ENCODE measurements around the gene ADGRE2.
"Not testable (repeated sequence)": the region's sequence is repeated elsewhere in the genome, so short reads cannot be mapped to it uniquely, and the experiment has no call there.

ADGRE2 gene

DNA sequence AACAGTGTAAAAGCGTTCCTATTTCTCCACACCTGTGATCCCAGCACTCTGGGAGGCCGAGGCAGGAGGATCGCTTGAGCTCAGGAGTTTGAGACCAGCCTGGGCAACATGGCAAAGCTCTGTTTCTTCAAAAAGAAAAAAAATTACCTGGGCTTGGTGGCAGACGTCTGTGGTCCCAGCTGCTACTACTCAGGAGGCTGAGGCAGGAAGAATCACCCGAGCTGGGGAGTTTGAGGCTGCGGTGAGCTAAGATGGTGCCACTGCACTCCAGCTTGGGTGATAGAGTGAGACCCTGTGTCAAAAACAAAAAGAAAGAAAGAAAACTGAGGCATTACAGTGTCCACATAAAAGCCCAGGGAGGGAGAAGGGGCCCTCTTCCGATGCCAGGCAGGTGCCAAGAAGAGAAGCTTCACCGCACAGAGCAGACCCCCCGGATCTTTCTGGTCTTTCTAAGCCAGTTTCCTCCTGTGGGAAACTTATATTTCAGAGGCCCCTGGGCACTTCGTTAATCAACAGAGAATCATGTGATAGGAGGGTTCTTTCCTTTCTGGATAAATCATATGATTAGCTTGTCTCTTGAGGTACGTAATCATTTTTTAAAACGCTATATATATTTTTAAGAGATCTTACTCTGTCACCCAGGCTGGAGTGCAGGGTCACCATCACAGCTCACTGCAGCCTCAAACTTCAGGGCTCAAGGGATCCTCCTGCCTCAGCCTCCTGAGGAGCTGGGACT, at the start of gene ADGRE2:
TSS of gene ADGRE2 (minus strand) at position 451 of the 736 bp plus-strand sequence. CDS start 1,804 bp downstream, outside the sequence.
- H3K4me1 Mint-ChIP-seq (ENCODE audit: low read depth): peaks cover 11% of the 10 kb centered on the region
- not testable (repeated sequence) for H3K9me3 Mint-ChIP-seq (ENCODE audit: low read depth); H3K36me3 Mint-ChIP-seq; H3K4me3 Mint-ChIP-seq; H3K27ac Mint-ChIP-seq
- peaks cover 20% of the 10 kb centered on the region for H3K27me3 Mint-ChIP-seq

DNA sequence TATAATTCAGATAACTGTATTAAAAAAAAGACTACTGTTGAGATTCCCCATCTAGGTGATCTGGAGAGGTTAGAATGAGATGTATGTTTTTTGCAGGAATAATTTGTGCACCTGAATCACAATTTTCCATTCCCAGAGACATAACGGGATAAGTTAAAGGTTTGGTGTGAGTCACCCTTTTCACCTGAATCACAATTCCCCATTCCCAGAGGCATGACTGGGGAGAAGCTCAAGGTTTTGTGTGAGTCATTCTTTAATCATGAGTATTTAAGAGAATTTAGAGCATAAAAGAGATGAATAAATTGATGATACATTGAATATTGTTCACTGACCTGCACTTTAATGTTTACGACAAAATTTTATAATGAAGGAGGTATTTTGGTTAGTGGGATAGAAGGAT, 47.6 kb upstream of the ADGRE2 start:
- H3K36me3 Mint-ChIP-seq: no peaks in the 10 kb centered on the region
- no peaks in the 10 kb centered on the region for H3K4me1 Mint-ChIP-seq (ENCODE audit: low read depth)
- no peak overlapping the region for H3K27ac Mint-ChIP-seq
- H3K27me3 Mint-ChIP-seq: peaks cover 42% of the 10 kb centered on the region
- H3K4me3 Mint-ChIP-seq: no peak overlapping the region
- no peaks in the 10 kb centered on the region for H3K9me3 Mint-ChIP-seq (ENCODE audit: low read depth)

DNA sequence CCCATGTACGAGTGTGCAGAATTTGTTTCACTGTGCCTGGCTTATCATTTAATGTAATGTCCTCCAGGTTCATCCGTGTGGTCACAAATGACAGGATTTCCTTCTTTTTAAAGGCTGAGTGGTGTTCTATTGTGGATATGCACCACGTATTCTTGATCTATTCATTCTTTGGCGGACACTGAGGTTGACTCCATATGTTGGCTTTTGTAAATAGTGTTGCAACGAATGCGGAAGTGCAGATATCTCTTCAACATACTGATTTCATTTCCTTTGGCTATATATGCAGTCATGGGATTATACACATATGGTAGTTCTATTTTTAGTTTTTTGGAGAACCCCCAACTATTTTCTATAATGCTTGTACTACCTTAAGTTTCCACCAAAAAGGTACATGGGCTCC, 43.6 kb upstream of the ADGRE2 start:
- peaks cover 35% of the 10 kb centered on the region for H3K27me3 Mint-ChIP-seq
- no peak overlapping the region for H3K4me3 Mint-ChIP-seq
- H3K36me3 Mint-ChIP-seq: no peaks in the 10 kb centered on the region
- no peaks in the 10 kb centered on the region for H3K9me3 Mint-ChIP-seq (ENCODE audit: low read depth)
- no peaks in the 10 kb centered on the region for H3K4me1 Mint-ChIP-seq (ENCODE audit: low read depth)
- H3K27ac Mint-ChIP-seq: no peak overlapping the region

DNA sequence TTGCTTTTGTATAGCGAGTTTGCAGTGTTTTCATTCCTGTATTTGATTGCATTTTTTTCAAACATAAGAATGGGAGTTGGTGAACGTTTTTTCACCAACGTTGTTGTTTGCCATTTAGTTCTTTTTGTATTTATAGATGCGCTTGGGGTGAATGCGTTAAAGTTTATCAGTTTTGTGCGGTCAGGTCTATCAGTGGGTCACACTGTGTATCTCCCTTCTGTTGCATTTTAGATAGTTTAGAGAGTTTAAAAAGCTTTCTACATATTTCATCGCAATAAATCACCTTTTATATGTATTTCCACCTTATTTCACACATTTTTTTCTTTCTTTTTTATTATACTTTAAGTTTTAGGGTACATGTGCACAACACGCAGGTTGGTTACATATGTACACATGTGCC, 40.2 kb upstream of the ADGRE2 start:
- peaks cover 14% of the 10 kb centered on the region for H3K27me3 Mint-ChIP-seq
- no peaks in the 10 kb centered on the region for H3K36me3 Mint-ChIP-seq
- H3K4me1 Mint-ChIP-seq (ENCODE audit: low read depth): no peaks in the 10 kb centered on the region
- H3K4me3 Mint-ChIP-seq: no peak overlapping the region
- no peaks in the 10 kb centered on the region for H3K9me3 Mint-ChIP-seq (ENCODE audit: low read depth)
- no peak overlapping the region for H3K27ac Mint-ChIP-seq

DNA sequence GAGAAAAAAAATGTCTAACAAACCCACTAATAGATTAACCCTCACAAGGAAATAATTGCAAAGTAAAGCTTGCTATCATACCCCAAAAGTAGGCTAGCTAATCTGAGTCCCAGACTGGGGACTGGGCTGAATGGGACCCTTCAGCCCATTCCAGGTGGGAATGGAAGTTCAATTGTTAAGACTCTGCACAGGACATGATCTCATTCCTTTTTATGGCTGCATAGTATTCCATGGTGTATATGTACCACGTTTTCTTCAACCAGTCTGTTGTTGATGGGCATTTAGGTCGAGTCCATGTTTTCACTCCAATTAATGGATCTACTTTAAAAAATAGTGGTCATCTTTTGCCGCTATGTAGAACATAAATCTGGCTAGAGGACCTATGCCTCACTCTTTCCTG, 38.7 kb upstream of the ADGRE2 start:
- Mint-ChIP-seq H3K36me3 (no peaks in the 10 kb centered on the region), H3K27ac (no peak overlapping the region), H3K27me3 (peaks cover 12% of the 10 kb centered on the region), H3K9me3 (ENCODE audit: low read depth) (no peaks in the 10 kb centered on the region), H3K4me3 (no peak overlapping the region), H3K4me1 (ENCODE audit: low read depth) (no peaks in the 10 kb centered on the region)

DNA sequence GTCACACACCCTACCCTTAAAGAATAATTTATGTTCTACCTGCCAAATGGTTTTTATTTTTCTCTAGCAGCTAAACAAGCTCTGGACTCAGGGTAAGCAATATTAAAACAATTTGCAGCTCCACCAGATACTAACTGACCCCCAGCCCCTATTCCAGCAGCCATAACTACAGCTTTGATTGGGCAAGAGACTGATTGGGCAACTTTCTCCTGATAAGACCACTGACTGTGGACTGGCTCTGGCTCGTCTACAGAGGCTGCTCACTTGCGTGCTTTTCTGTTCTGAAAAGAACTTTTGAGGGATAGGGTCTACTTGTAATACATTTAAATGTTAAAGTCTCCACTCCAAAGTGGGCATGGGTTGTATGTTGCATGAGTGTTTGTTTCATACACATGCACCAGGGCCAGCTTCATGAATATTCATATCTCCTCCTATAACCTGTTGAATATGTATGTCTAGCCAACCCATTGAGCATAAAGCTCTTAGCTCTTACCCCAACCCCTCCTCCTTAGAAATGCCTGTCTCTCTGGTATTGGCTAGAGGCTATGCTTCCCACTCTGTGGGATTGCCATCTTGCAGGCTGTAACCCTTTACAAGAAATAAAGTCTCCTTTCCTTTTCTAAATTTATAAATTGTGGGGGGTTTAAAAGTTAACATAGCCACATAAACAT, 36.8 kb upstream of the ADGRE2 start:
- H3K27me3 Mint-ChIP-seq: peaks cover 4% of the 10 kb centered on the region
- H3K9me3 Mint-ChIP-seq (ENCODE audit: low read depth): no peaks in the 10 kb centered on the region
- H3K27ac Mint-ChIP-seq: no peak overlapping the region
- no peak overlapping the region for H3K4me3 Mint-ChIP-seq
- H3K4me1 Mint-ChIP-seq (ENCODE audit: low read depth): no peaks in the 10 kb centered on the region
- no peaks in the 10 kb centered on the region for H3K36me3 Mint-ChIP-seq

DNA sequence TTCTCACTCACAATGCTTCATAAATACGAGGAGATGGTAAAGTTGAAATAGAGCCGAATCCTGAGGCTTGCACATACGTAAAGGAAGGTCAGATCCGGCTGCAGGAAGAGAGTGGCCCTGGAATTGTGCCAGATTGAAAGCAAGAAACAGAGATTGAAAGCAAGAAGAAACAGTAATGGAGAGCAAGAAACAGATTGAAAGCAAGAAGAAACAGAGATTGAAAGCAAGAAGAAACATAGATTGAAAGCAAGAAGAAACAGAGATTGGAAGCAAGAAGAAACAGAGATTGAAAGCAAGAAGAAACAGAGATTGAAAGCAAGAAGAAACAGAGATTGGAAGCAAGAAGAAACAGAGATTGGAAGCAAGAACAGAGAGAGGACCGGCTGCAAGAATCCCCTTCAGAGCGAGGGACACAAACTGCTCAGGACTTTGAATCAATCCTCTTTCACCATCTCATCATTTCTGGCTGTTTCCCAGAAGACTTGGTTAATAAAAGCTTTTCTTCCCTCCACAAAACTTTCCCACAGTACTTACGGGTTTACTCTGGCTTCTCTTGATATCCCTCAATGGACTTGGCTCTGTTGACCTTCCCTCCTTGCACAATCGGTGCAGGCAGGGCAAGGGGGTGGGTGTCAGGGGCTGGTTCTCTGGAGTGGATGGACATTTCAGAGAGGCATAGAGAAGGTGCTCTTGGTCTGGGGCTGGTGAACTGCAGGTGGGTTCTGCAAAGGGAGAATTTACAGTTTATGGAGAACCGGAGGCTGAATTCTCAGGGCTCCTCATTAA, 31.1 kb upstream of the ADGRE2 start:
- Mint-ChIP-seq H3K9me3 (ENCODE audit: low read depth) (no peaks in the 10 kb centered on the region), H3K27me3 (peaks cover 5% of the 10 kb centered on the region), H3K27ac (no peak overlapping the region), H3K4me1 (ENCODE audit: low read depth) (peaks cover 6% of the 10 kb centered on the region), H3K36me3 (no peaks in the 10 kb centered on the region), H3K4me3 (no peak overlapping the region)

DNA sequence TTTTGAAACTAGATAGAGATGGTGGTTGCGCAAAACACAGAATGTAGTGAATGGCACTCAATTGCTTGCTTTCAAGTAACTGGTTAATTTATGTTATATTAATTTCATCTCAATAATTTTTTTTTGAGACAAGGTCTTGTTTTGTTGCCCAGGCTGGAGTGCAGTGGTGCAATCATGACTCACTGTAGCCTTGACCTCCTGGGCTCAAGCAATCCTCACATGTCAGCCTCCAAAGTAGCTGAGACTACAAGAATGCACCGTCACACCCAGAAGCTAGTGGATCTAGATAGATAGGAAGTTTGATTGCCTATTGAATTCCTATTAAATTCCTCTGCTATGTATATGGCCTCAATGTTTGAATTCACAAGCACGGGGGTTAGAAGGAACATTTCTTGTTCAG, 26.4 kb upstream of the ADGRE2 start:
- no peaks in the 10 kb centered on the region for H3K9me3 Mint-ChIP-seq (ENCODE audit: low read depth)
- no peak overlapping the region for H3K27ac Mint-ChIP-seq
- no peaks in the 10 kb centered on the region for H3K36me3 Mint-ChIP-seq
- H3K4me3 Mint-ChIP-seq: no peak overlapping the region
- peaks cover 5% of the 10 kb centered on the region for H3K4me1 Mint-ChIP-seq (ENCODE audit: low read depth)
- peaks cover 6% of the 10 kb centered on the region for H3K27me3 Mint-ChIP-seq

DNA sequence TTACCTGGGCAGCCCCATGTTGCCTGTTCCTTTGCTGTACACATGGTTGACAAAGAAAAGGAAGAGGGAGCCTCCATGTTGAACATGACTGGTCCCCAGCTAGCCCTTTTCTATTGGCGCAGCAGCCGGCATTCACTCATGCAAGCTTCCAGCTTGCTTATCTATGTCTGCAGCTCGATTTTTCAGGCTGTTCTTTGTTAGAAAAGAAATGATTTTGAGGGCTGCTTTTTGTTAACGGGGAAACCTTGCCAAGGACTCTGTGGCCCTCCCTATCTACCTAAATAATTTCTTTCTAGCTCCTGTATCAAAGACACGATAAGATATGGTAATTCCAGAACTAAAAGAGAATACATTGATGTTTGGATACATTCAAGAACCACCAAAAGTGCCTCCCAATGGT, 20.4 kb upstream of the ADGRE2 start:
- H3K9me3 Mint-ChIP-seq (ENCODE audit: low read depth): no peaks in the 10 kb centered on the region

DNA sequence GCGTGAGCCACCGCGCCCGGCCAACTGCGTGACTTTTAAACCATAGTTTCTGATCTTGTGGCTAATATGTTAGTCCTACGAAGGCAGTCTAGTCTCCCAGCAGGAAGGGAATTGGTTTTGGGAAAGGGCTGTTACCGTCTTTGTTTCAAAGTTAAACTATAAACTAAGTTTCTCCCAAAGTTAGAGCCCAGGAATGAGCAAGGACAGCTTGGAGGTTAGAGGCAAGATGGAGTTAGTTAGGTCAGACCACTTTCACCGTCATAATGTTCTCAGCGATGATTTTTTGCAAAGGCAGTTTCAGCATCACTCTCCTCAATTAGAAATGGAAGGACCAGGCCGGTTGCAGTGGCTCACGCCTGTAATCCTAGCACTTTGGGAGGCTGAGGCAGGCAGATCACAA, 17.7 kb upstream of the ADGRE2 start:
- Mint-ChIP-seq H3K36me3 (no peaks in the 10 kb centered on the region), H3K4me3 (no peak overlapping the region), H3K4me1 (ENCODE audit: low read depth) (no peaks in the 10 kb centered on the region), H3K27ac (no peak overlapping the region), H3K9me3 (ENCODE audit: low read depth) (no peaks in the 10 kb centered on the region), H3K27me3 (peaks cover 9% of the 10 kb centered on the region)

More for the DNA sequence above, 20.4 kb upstream of the ADGRE2 start:
- Mint-ChIP-seq H3K4me1 (ENCODE audit: low read depth) (no peaks in the 10 kb centered on the region), H3K4me3 (no peak overlapping the region), H3K36me3 (no peaks in the 10 kb centered on the region), H3K27me3 (peaks cover 8% of the 10 kb centered on the region), H3K27ac (no peak overlapping the region)

DNA sequence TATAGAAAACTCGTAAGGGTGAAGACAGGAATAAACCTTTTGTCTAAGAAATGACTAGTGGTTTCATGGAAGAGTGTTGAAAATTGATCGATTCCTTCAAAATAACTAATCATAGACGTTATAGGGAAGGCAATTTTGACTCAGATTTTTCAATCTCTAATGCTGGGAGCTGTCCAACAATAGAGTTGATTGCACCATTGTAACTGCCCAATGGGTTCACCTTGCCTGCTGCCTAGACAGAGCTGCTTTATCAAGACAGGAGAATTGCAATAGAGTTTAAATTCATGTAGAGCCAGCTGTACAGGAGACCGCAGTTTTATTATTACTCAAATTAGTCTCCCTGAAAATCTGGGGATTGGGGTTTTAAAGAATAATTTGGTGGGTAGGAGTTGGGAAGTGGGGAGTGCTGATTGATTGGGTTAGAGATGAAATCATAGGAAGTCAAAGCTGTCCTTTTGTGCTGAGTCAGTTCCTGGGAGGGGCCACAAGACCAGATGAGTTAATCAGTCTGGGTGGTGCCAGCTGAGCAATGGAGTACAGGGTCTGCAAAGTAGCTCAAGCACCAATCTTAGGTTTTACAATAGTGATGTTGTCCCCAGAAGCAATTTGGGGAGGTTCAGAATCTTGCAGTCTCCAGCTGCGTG, 16.8 kb upstream of the ADGRE2 start:
- no peaks in the 10 kb centered on the region for H3K36me3 Mint-ChIP-seq
- H3K4me1 Mint-ChIP-seq (ENCODE audit: low read depth): no peaks in the 10 kb centered on the region
- no peak overlapping the region for H3K4me3 Mint-ChIP-seq
- peaks cover 9% of the 10 kb centered on the region for H3K27me3 Mint-ChIP-seq
- no peaks in the 10 kb centered on the region for H3K9me3 Mint-ChIP-seq (ENCODE audit: low read depth)
- H3K27ac Mint-ChIP-seq: no peak overlapping the region

DNA sequence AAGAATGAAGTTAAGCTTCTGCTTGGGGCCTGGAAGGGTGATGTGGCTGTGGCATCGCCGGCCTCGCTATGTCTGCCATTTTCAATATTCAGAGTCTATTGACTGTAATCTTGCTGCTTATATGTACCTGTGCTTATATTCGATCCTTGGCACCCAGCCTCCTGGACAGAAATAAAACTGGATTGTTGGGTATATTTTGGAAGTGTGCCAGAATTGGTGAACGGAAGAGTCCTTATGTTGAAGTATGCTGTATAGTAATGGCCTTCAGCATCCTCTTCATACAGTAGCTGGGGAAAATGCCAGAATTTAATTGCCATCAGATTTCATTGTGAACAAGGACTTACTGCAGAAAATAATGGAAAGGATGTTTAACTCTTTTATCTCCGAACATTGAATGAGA, 13.9 kb upstream of the ADGRE2 start:
- H3K4me3 Mint-ChIP-seq; H3K4me1 Mint-ChIP-seq (ENCODE audit: low read depth); H3K27me3 Mint-ChIP-seq; H3K27ac Mint-ChIP-seq; H3K9me3 Mint-ChIP-seq (ENCODE audit: low read depth); H3K36me3 Mint-ChIP-seq: not testable (repeated sequence)

DNA sequence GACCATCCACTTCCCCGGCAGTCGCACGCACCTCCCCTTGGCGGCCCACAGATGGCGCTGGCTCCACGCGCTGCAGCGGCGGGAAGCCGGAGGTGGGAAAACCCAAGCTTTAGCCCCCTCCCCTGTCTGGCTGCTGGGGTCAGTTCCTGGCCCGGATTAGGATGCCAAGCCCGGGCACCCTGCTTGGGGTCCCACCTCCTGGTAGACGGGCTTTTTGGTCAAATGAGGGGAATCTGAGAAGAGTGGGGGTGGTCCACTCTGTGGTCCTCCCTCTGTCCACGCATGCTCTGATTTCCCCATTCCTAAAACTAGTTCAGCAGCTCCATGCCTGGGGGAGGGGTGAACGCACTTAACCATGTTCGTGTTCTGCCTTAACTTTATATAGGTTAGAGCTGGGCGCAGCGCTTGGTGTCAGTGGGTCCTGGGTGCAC, 8.1 kb upstream of the ADGRE2 start:
- no peak overlapping the region for H3K27ac Mint-ChIP-seq
- H3K4me3 Mint-ChIP-seq: peak overlapping the region; percentile 2
- H3K4me1 Mint-ChIP-seq (ENCODE audit: low read depth): peaks cover 9% of the 10 kb centered on the region
- H3K27me3 Mint-ChIP-seq: peaks cover 9% of the 10 kb centered on the region
- H3K9me3 Mint-ChIP-seq (ENCODE audit: low read depth): no peaks in the 10 kb centered on the region
- no peaks in the 10 kb centered on the region for H3K36me3 Mint-ChIP-seq

DNA sequence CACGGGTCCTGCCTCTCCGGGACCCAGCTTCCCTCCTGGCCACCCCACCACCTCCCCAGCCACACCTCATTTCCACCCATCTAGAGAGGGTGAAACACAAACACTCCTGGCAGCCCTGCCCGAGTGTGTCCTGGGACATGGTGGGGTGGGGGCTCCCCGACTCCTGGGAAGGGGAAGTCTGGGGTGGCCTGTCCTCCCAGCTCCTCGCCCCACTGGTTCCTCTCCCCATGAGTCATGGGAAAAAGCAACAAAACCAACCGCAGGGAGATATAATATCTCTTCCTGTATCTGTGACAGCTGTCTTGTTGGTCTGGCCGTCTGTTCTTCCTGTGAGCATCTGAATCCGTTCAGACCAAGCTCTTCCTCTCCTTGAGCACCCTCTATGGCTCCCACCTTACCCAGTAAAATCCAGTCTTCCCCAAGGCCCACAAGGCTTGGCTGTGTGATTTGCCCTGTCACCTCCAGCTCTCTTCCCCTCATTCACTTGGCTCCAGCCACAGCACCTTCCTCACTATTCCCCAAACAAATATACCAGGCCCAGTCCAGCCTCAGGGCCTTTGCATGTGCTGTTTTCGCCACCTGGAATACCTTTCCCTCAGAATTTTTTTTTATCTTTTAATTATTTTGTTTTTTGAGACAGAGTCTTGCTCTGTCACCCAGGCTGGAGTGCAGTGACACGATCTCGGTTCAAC, 6.9 kb upstream of the ADGRE2 start:
- not testable (repeated sequence) for H3K4me1 Mint-ChIP-seq (ENCODE audit: low read depth); H3K27ac Mint-ChIP-seq; H3K9me3 Mint-ChIP-seq (ENCODE audit: low read depth); H3K36me3 Mint-ChIP-seq; H3K4me3 Mint-ChIP-seq
- peaks cover 12% of the 10 kb centered on the region for H3K27me3 Mint-ChIP-seq
